HepG2 (cell line): Measurements from ENCODE around the gene TEX48. TPM values are rescaled to one million over a fixed set of nuclear protein-coding genes. Genes with fewer than 3 reads are reported as not detected.
A peak's percentile ranks its signal among the peaks of the same experiment; 100 is the strongest.

ENCODE experiments used
- ATAC-seq: fragments of 200-7000 bp; cut with Tn5 transposase; 3 replicates; pipeline ENCODE4 v1.9.1; 2020; ENCODE audit warnings: mild to moderate bottlenecking, moderate library complexity
- BruUV-seq: library from RNA; stranded (reverse); fragments of 400-500 nt; replicated peaks from 2 replicates; lab custom pipeline; 2021; lab: Mats Ljungman, UMichigan
- CTCF ChIA-PET: fragments of 300-600 bp; formaldehyde crosslinking; extraction: SDS; loops from one replicate; lab custom pipeline; 2021; ENCODE audit warnings: low total read pairs, inconsistent platforms, low intra/inter-chr PET ratio; lab: Yijun Ruan, JAX
- POLR2A ChIA-PET: fragments of 350-600 bp; sonication (Branson Sonifier 250); formaldehyde crosslinking; loops from one replicate; lab custom pipeline; 2020; ENCODE audit warnings: antibody characterized with exemption, inconsistent platforms; lab: Yijun Ruan, JAX
- DNase-seq: peaks from one replicate; pipeline ENCODE4 v3.0.0-alpha.2; 2015; ENCODE audit warnings: low spot score
- FAIRE-seq: peaks from 3 replicates; lab custom pipeline; 2011; peaks lifted over from hg19 to GRCh38; lab: Jason Lieb, UNC
- H2AFZ ChIP-seq: one replicate; pipeline ENCODE4 v1.6.1; 2011; ENCODE audit warnings: low read length, inconsistent platforms
- H3K27ac ChIP-seq: fragments of 300-600 bp; 3 replicates; pipeline ENCODE4 v1.8.0; 2011; ENCODE audit warnings: mixed run types, mild to moderate bottlenecking, mixed read lengths, low read length, inconsistent platforms; ENCODE audit not compliant: insufficient read depth; ENCODE audit errors: extremely low read length
- H3K27me3 ChIP-seq, 2 experiments: fragments of 200-600 bp in 1 of 2; 2 replicates in 1 of 2; 3 replicates in 1 of 2; pipeline versions ENCODE4 v1.6.0 to v1.8.0; 2011; ENCODE audit warnings: low read length in 2 of 2, mild to moderate bottlenecking in 2 of 2, moderate library complexity in 2 of 2, inconsistent platforms in 1 of 2; ENCODE audit not compliant: insufficient read depth in 2 of 2, control insufficient read depth in 1 of 2
- H3K36me3 ChIP-seq, 2 experiments: fragments of 200-600 bp in 1 of 2; replicated peaks in 1 of 2; 2 replicates in 1 of 2; 3 replicates in 1 of 2; pipeline versions ENCODE4 v1.5.1 to v1.8.0; 2011; ENCODE audit warnings: low read length in 2 of 2, inconsistent platforms in 1 of 2; ENCODE audit not compliant: insufficient read depth in 2 of 2, control insufficient read depth in 1 of 2
- H3K4me1 ChIP-seq: 2 replicates; pipeline ENCODE4 v1.5.1; 2012; ENCODE audit warnings: low read length, inconsistent platforms; ENCODE audit not compliant: insufficient read depth
- H3K4me2 ChIP-seq: 2 replicates; pipeline ENCODE4 v1.6.0; 2011; ENCODE audit warnings: low read depth, low read length, inconsistent platforms
- H3K4me3 ChIP-seq, 3 experiments: fragments of 200-600 bp in 1 of 3; sonication (generic), shearing (Covaris generic) in 1 of 3; replicated peaks in 1 of 3; 2 replicates each; pipeline ENCODE4 v1.5.1; 2011 to 2016; ENCODE audit warnings: low read length in 3 of 3, inconsistent platforms in 2 of 3, low read depth in 2 of 3, mild to moderate bottlenecking in 2 of 3, control low read depth in 1 of 3, mixed read lengths in 1 of 3; ENCODE audit not compliant: insufficient read depth in 1 of 3
- H3K79me2 ChIP-seq: one replicate; pipeline ENCODE4 v1.6.1; 2011; ENCODE audit warnings: low read length, inconsistent platforms; ENCODE audit not compliant: insufficient read depth
- H3K9ac ChIP-seq: 2 replicates; pipeline ENCODE4 v1.6.0; 2011; ENCODE audit warnings: mild to moderate bottlenecking, low read depth, low read length, inconsistent platforms; ENCODE audit not compliant: insufficient read depth
- H3K9me3 ChIP-seq: 2 replicates; pipeline ENCODE4 v1.5.1; 2012; ENCODE audit warnings: mild to moderate bottlenecking, low read length
- H4K20me1 ChIP-seq: 2 replicates; pipeline ENCODE4 v1.6.0; 2011; ENCODE audit warnings: inconsistent platforms, mild to moderate bottlenecking, low read length, moderate library complexity; ENCODE audit not compliant: insufficient read depth
- EZH2 ChIP-seq: conservative IDR thresholded peaks from 2 replicates; pipeline ENCODE4 v1.6.1; 2012; ENCODE audit warnings: mild to moderate bottlenecking, low read depth, low read length, moderate library complexity
- HNF4A ChIP-seq: sonication (generic); formaldehyde crosslinking; IDR thresholded peaks from 2 replicates; pipeline ENCODE4 v1.4.0; 2020; ENCODE audit warnings: missing genetic modification reagents
- LCORL ChIP-seq, 2 experiments: fragments of 450-650 bp in 1 of 2; sonication (generic) in 1 of 2; formaldehyde crosslinking in 1 of 2; IDR thresholded peaks; 2 replicates each; pipeline versions ENCODE4 v1.5.0 to v1.6.1; 2017 to 2020; ENCODE audit warnings: antibody characterized with exemption in 1 of 2, missing genetic modification reagents in 1 of 2
- MAZ ChIP-seq, 2 experiments: sonication (generic) in 1 of 2; formaldehyde crosslinking in 1 of 2; IDR thresholded peaks; 2 replicates each; pipeline versions ENCODE4 v1.5.0 to v1.6.1; 2012 to 2020; ENCODE audit warnings: low read depth in 2 of 2, mild to moderate bottlenecking in 2 of 2, borderline replicate concordance in 1 of 2, improper control_type of control experiment in 1 of 2, low read length in 1 of 2, missing genetic modification reagents in 1 of 2, moderate library complexity in 1 of 2
- MEIS2 ChIP-seq: sonication (generic); formaldehyde crosslinking; IDR thresholded peaks from 2 replicates; pipeline ENCODE4 v1.9.0; 2021; ENCODE audit warnings: mild to moderate bottlenecking, missing genetic modification reagents
- NR2F6 ChIP-seq, 2 experiments: IDR thresholded peaks; 2 replicates each; pipeline ENCODE4 v1.6.1; 2016; ENCODE audit warnings: antibody characterized with exemption in 1 of 2, mild to moderate bottlenecking in 1 of 2
- PATZ1 ChIP-seq: sonication (generic); formaldehyde crosslinking; IDR thresholded peaks from 2 replicates; pipeline ENCODE4 v1.4.0; 2020; ENCODE audit warnings: missing genetic modification reagents
- PLRG1 ChIP-seq: fragments of 450-650 bp; conservative IDR thresholded peaks from 2 replicates; pipeline ENCODE4 v1.6.1; 2016
- RARA ChIP-seq: IDR thresholded peaks from 2 replicates; pipeline ENCODE4 v1.6.1; 2016; ENCODE audit warnings: missing genetic modification reagents, missing compliant biosample characterization
- TFAP4 ChIP-seq: sonication (generic); IDR thresholded peaks from 2 replicates; pipeline ENCODE4 v1.6.1; 2016; ENCODE audit warnings: low read depth, borderline replicate concordance
- ZNF367 ChIP-seq: sonication (generic); formaldehyde crosslinking; IDR thresholded peaks from 2 replicates; pipeline ENCODE4 v1.4.0; 2020; ENCODE audit warnings: missing genetic modification reagents, borderline replicate concordance
- ZNF496 ChIP-seq: sonication (generic); formaldehyde crosslinking; IDR thresholded peaks from 2 replicates; pipeline ENCODE4 v1.8.1; 2023; ENCODE audit warnings: mild to moderate bottlenecking, moderate library complexity, missing genetic modification reagents; ENCODE audit not compliant: insufficient replicate concordance
- ZNF687 ChIP-seq: sonication (generic); formaldehyde crosslinking; IDR thresholded peaks from 2 replicates; pipeline ENCODE4 v1.5.1; 2020; ENCODE audit warnings: mild to moderate bottlenecking, missing genetic modification reagents, moderate library complexity
- ZSCAN12 ChIP-seq: sonication (generic); formaldehyde crosslinking; IDR thresholded peaks from 2 replicates; pipeline ENCODE4 v1.9.0; 2021; ENCODE audit warnings: mild to moderate bottlenecking, missing genetic modification reagents
- ZSCAN21 ChIP-seq: sonication (generic); formaldehyde crosslinking; IDR thresholded peaks from 2 replicates; pipeline ENCODE4 v1.8.0; 2022; ENCODE audit warnings: mild to moderate bottlenecking, missing genetic modification reagents, moderate library complexity, borderline replicate concordance
- WGBS: methylation state at CpG from one replicate; pipeline ENCODE4 v1.1.6; 2017; ENCODE audit warnings: low lambda C conversion rate; 5-methylcytosine and 5-hydroxymethylcytosine counted together
- in situ Hi-C: cut with HindIII; loops from 2 replicates; pipeline ENCODE4 v1.10.0; 2017; ENCODE audit warnings: low pct_unique_long_range_greater_than_20kb; ENCODE audit not compliant: extremely low pct_ligation_motif_present
- intact Hi-C: fragments of 100-400 bp; cut with micrococcal nuclease; formaldehyde crosslinking; loops from one replicate; pipeline ENCODE4 v1.10.0; 2022; ENCODE audit not compliant: unreplicated experiment
- polyA plus RNA-seq, 8 experiments: library from polyadenylated mRNA; depleted of rRNA in 3 of 8; stranded (reverse) in 7 of 8; unstranded in 1 of 8; fragments of >200 nt; fragmentation: Illumina TruSeq in 4 of 8; extraction: Trizol in 4 of 8; gene quantifications; 2 replicates each; pipeline versions ENCODE4 v1.2.1 to v1.2.3, GENCODE V29; 2011 to 2016; ENCODE audit warnings: low read depth in 4 of 8, missing spikeins in 1 of 8, mixed read lengths in 1 of 8; ENCODE audit not compliant: insufficient read depth in 1 of 8
- total RNA-seq, 5 experiments: library from RNA; depleted of rRNA; stranded (reverse); fragments of >200 nt; fragmentation: Illumina TruSeq; extraction: Trizol; gene quantifications; 2 replicates each; pipeline ENCODE4 v1.2.3, GENCODE V29; 2016; ENCODE audit warnings: low read depth in 1 of 5

Gene TEX48
- total and polyA plus RNA-seq, 2 of the 13 experiments (the other 11 are each of a cell fraction or from before 2014, with no cell fraction given) = not detected

- Histone ChIP-seq H2AFZ (no peak overlapping the region), H3K27ac (peak overlapping the region; percentile 35), H3K36me3 (no peaks in the 10 kb centered on the region; a peak in 3 of 5 replicates), H4K20me1 (no peaks in the 10 kb centered on the region), H3K27me3 (no peaks in the 10 kb centered on the region; a peak in 1 of 5 replicates), H3K79me2 (peaks cover under 1% of the 10 kb centered on the region), H3K4me3 (no peak overlapping the region), H3K4me1 (peaks cover 30% of the 10 kb centered on the region), H3K4me2 (no peak overlapping the region), H3K9me3 (no peaks in the 10 kb centered on the region), H3K9ac (no peak overlapping the region)
- intact Hi-C loops (no loop called here), in situ Hi-C loops (no loop called here)
- ChIA-PET POLR2A (interaction anchor here (1.5 kb wide), 1 partner anchor 29 kb away, joined by 5 read pairs; the partner anchor contains the start of gene ATP6V1G1), CTCF (no interaction called here)
- ATAC-seq (peak; percentile 17), FAIRE-seq (no peak), DNase-seq (no peak)
- no TSS peak for BruUV-seq
- 63% methylated on average over 4 of the region's 4 CpGs for WGBS
- TF ChIP-seq PATZ1 = peak; percentile 87
- TF ChIP-seq ZNF687 (CRISPR knock-in tag) = peak; percentile 31; the same call in 1 of the 2 replicates
- no peak for TF ChIP-seq ZSCAN21 (CRISPR knock-in tag)
- TF ChIP-seq ZNF367 = no peak
- TF ChIP-seq HNF4A = peak; percentile 38
- TF ChIP-seq MAZ (IDR thresholded peaks at IDR 0.05; ENCODE audit: borderline replicate concordance, low read depth, low read length) = no peak
- TF ChIP-seq MAZ (CRISPR knock-in tag; IDR thresholded peaks at IDR 0.05; ENCODE audit: low read depth) = no peak
- TF ChIP-seq RARA (CRISPR knock-in tag) = peak; percentile 45; the same call in 1 of the 2 replicates
- TF ChIP-seq NR2F6 (IDR thresholded peaks at IDR 0.05) = peak; percentile 58; the same call in 1 of the 2 replicates
- no peak for TF ChIP-seq NR2F6 (CRISPR knock-in tag; IDR thresholded peaks at IDR 0.05)
- TF ChIP-seq ZNF496 = no peak
- TF ChIP-seq LCORL (IDR thresholded peaks at IDR 0.05) = no peak
- TF ChIP-seq LCORL (CRISPR knock-in tag; IDR thresholded peaks at IDR 0.05) = no peak
- TF ChIP-seq EZH2 = no peak
- TF ChIP-seq MEIS2 (CRISPR knock-in tag) = no peak
- no peak for TF ChIP-seq PLRG1
- TF ChIP-seq TFAP4 = peak; percentile 31; the same call in 1 of the 2 replicates
- TF ChIP-seq ZSCAN12 (CRISPR knock-in tag) = no peak
Observed at GRCh38 chr9:114616684-114617520, 65.1 kb downstream of the TEX48 start.
